ENCODE results near the gene MLLT10.

- no peak for TF ChIP-seq POLR2A (IDR thresholded peaks at IDR 0.05)
- no peak for TF ChIP-seq CTCF (IDR thresholded peaks at IDR 0.05)
These were observed 187.1 kb downstream of the MLLT10 start for GRCh38 chr10:21721000-21721665.

Measured in right lobe of liver (tissue), 4 donors.